Activated T-helper 9 cell treated with anti-CD3 and anti-CD28 coated beads, Interleukin-2, amount 50 U/mL, for 16 hours (primary cell): ENCODE results near the gene TBCD.

Experiments
- DNase-seq: peaks from one replicate; pipeline ENCODE4 v3.0.0-alpha.2; 2020; ENCODE audit warnings: low read depth

The TBCD gene

GRCh38 chr17:82751571-82752370, at the start of gene TBCD:
TSS of gene TBCD (plus strand) at chr17:82752065. CDS start at chr17:82752194, 129 bp downstream.
- peak; percentile 89 for DNase-seq

DNA sequence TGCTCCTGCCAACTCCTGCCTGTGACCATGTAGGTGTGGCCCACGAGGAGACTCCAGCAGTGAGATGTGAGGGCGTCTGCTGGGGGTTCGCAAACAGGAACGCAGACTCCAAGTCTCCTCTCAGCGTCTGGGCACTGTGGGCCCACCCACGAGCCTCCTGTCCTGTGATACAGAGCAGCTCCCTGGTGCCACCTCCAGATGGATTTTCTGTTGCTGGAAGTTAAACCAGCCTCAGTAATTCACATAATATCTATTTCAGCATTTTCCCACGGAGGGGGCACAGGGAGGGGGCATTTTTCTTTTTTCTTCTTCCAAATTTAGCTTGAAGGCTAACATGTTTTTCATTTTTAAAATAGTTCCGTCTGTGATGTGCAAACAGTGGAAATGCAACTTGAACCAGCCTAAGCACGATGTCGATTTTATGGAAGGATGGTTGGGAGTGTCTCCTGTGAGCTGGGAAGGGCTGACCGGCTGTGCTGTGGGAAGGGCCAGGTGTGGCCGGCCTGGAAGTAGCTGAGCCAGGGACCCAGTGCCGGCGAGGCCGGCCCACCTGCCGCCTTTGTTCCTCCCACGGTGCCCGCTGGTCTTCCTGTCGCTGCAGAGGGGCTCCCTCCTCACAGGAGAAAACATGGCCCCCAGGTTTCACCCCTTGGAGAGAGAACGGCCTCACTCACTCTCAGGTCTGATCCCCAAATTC, 49.5 kb upstream of the TBCD start:
- DNase-seq: no peak

- DNase-seq: no peak
These were observed 48.7 kb upstream of the TBCD start for GRCh38 chr17:82703036-82703745.

DNA sequence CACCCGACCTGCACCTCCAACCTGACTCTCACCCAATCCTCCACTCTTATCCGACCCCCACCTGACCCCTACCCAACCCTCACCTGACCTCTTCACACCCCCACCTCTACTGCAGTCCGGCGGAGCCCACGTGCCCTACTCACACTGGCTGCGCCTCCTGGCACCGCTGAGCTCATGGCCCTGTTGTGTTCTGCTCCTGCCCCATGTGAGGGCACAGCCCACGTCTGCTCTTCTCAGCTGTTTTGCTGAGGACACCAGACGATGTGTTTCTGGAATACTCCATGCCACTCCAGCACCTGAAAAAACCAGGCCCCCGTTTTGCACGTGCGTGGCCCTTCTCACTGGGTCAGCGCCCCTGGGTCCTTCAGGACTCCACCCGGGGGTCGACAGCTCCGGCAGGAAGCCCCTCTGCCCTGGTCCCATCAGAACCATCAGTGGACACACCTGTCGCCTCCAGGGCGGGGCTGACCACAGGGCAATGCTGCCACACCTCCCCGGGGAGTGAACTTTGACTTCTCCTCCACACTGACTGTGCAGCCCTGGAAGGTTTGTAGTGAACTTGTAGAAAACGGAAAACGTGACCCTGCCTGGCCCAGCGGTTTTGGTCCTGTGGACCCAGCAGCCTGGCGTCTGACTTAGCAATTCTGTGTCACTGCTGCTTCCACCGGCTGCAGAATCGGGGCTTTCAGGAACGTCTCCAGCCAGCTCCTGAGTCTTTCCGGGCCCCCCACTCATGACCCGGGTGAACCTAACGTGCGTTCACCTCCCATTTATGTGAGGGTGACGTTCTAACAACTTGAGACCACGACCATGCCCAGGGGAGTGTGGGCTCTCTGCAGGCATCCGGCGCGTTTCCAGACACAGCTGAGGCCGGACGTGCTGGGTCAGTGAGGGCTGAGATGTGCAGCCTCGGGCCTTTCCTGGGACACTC, 47.7 kb upstream of the TBCD start:
- no peak for DNase-seq

DNA sequence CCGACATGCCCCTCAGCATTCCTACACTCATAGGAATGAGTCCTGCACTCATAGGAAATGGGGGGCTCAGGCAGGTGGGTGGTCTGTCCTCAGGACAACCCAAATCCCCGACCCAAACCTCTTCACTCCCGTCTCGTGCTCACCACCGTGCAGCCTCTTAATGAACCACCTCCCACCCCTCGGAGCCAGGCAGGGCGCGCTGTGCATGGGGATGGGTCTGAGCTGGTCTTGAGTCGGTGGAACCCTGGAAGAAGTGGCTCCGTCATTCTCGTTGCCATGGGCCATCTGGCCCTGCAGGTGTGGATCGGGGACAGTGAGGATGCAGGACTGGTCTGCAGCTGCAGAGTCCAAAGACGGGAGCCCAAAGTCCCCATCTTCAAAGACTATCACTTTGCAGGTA, 47.0 kb upstream of the TBCD start:
- no peak for DNase-seq

DNA sequence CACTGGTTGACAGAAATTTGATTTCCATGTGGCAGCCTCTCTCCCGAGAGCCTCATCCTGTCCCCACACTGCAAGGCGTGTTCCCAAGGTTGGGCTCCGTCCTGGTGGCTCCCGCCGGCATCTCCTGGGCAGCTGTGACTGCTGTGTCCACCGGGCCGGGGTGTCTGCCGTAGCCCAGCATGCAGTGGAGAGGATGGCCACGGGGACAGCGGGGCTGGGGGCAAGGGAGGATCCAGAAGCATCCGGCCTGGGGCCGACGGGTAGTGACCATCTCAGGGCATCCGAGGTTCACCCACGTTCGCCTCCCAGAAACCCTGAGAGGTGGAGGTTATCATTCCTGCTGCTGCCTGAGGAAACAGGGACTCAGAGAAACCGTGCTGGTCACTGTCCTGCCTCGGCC, 46.1 kb upstream of the TBCD start:
- DNase-seq: no peak

- no peak for DNase-seq
These were observed 42.7 kb upstream of the TBCD start for GRCh38 chr17:82709024-82709675.

DNA sequence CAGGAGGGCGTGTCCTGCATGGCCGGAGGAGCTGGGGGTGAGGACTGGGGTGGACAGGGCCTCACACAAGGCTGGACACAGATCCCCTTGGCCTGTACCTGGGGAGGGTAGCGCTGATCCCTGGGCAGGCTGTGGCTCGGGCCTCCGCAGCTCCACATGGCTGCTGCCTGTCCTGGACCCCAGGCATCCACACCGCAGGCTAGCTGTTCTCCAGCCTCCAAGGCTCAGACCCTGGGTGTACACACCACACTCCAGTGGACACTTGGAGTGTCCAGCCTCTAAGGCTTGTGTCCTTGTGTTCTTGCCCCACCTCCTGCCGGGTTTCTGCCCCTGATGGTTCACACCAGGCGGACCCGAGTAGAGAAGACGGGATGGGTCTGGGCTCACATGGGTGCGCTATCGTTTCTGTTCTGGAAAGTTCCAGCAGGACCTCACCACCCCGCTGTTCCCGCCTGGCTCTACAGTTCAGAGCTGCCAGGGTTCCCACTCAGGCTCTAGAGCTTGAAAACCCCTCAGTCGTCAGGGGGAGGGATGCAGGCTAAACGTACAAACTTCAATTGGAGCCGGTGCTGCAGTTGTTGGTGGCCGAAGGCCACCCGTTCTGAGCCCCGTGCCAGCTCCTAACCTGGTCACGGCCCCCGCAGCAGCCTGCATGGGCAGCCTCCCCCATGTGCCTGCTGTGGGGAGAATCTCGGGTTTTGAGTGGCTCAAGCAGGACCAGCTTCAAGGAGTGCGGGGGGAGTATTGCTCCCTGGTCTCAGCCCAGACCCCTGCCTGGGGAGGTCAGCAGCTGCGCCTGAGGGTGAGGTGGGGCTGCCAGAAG, 42.0 kb upstream of the TBCD start:
- DNase-seq: no peak

- no peak for DNase-seq
These were observed 41.2 kb upstream of the TBCD start for GRCh38 chr17:82710499-82711232.

DNA sequence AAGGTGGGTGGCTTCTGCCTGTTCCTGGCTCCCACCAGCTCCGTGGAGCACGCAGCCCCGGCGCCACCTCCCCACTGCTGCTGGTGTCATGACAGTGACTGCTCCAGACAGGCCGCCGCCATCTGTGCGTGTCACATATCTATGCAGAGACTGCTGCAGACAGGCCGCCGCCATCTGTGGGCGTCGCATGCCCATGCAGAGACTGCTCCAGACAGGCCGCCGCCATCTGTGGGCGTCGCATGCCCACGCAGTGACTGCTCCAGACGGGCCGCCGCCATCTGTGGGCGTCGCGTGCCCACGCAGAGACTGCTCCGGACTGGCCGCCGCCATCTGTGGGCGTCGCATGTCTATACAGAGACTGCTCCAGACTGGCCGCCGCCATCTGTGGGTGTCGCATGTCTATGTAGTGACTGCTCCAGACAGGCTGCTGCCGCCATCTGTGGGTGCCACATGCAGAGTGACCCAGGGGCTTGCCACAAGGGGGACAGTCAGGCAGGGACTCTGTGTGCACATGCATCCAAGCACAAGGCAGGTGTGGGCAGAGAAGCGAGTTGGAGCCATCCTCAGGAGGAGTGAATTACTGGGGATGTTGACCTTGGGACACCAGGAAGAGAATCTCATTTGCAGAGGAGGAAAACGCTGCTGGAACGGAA, 38.7 kb upstream of the TBCD start:
- DNase-seq: no peak

GRCh38 chr17:82716203-82717010, 35.5 kb upstream of the TBCD start, which contains the start of gene FN3KRP:
TSS of gene FN3KRP (plus strand) at chr17:82716706. CDS start at chr17:82716756, 50 bp downstream.
- DNase-seq: peak; percentile 82

- DNase-seq: no peak
These were observed 32.7 kb upstream of the TBCD start for GRCh38 chr17:82718986-82719685.

DNA sequence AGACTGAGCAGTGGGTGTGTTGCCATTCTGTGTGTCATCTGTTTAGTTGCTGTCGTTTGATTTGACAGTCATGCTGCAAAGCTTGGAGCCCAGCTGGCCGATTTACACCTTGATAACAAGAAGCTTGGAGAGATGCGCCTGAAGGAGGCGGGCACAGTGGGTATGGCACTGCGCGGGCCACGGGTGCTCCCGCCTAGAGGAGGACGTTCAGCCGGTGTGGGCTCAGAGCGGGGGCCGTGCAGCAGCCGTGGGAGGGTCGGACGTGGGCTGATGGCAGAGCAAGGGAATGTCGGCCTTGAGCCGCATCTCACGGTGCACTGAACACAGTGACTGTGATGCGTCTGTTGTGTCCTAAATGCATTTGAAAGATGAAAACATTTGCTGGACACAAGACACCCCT, 31.7 kb upstream of the TBCD start:
- no peak for DNase-seq

- no peak for DNase-seq
These were observed 29.4 kb upstream of the TBCD start for GRCh38 chr17:82722341-82723013.

- no peak for DNase-seq
These were observed 28.6 kb upstream of the TBCD start for GRCh38 chr17:82723169-82723807.

DNA sequence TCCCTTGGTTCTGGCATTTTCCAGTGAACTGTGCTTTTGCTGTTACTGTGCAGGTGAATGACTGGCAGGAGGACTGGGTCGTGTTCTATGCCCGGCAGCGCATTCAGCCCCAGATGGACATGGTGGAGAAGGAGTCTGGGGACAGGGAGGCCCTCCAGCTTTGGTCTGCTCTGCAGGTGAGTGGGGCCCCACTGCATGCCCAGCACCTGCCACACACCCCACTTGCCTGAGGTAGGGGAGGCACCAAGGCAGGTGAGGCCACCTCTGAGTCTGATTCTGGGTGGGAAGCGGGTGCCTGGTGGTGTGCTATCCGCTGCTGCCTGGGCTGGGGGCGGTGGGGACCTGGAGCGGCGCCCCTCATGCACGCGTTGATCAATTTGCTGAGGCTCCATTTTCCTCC, 25.4 kb upstream of the TBCD start:
- DNase-seq: no peak
